ENCODE data around the gene TMC3.

GRCh38 chr15:81323559-81323943 lies 50.5 kb downstream of the TMC3 start:
- TF ChIP-seq POLR2AphosphoS5 (IDR thresholded peaks at IDR 0.05; ENCODE audit: low read depth, low read length) (no peak), POLR2A (IDR thresholded peaks at IDR 0.05; ENCODE audit: low read depth, low read length) (no peak), POU2F2 (IDR thresholded peaks at IDR 0.05; ENCODE audit: low read depth, low read length) (no peak), TAF1 (IDR thresholded peaks at IDR 0.05; ENCODE audit: low read depth, low read length) (no peak), SPI1 (IDR thresholded peaks at IDR 0.05; ENCODE audit: low read depth, low read length) (no peak)
